Measurements from ENCODE around the gene MS4A4A. TPM values are rescaled to one million over a fixed set of nuclear protein-coding genes. Genes with fewer than 3 reads are reported as not detected.

The MS4A4A gene
- total RNA-seq, 2 experiments from 2014 or later: not detected

Other genes starting within 250 kb of the MS4A4A start
- gene OOSP2, start 240.3 kb upstream of the MS4A4A start, total RNA-seq: not detected
- not detected for gene MS4A3, start 224.0 kb upstream of the MS4A4A start, total RNA-seq
- not detected for gene MS4A2, start 192.0 kb upstream of the MS4A4A start, total RNA-seq
- not detected for gene MS4A6A, start 97.6 kb upstream of the MS4A4A start, total RNA-seq
- not detected for gene MS4A4E, start 37.5 kb upstream of the MS4A4A start, total RNA-seq
- not detected for gene MS4A6E, start 46.6 kb downstream of the MS4A4A start, total RNA-seq
- gene MS4A7, start 97.9 kb downstream of the MS4A4A start, total RNA-seq: not detected
- not detected for gene MS4A14, start 115.8 kb downstream of the MS4A4A start, total RNA-seq
- not detected for gene MS4A5, start 148.9 kb downstream of the MS4A4A start, total RNA-seq
- gene MS4A1, start 175.2 kb downstream of the MS4A4A start, total RNA-seq: 1 to 10 TPM in 1 of 2 experiments, under 1 TPM in 1; 0.70 to 1.4 TPM
- gene MS4A12, start 212.1 kb downstream of the MS4A4A start, total RNA-seq: not detected
- not detected for gene MS4A13, start 234.7 kb downstream of the MS4A4A start, total RNA-seq

All from activated CD8-positive, alpha-beta T cell treated with anti-CD3 and anti-CD28 coated beads, Interleukin-2, amount 10 ng/mL, durations not matched to agents 7 days and 5 days (primary cell).